ENCODE measurements around the gene ZSWIM4.
A peak's percentile ranks its signal among the peaks of the same experiment; 100 is the strongest.

DNA sequence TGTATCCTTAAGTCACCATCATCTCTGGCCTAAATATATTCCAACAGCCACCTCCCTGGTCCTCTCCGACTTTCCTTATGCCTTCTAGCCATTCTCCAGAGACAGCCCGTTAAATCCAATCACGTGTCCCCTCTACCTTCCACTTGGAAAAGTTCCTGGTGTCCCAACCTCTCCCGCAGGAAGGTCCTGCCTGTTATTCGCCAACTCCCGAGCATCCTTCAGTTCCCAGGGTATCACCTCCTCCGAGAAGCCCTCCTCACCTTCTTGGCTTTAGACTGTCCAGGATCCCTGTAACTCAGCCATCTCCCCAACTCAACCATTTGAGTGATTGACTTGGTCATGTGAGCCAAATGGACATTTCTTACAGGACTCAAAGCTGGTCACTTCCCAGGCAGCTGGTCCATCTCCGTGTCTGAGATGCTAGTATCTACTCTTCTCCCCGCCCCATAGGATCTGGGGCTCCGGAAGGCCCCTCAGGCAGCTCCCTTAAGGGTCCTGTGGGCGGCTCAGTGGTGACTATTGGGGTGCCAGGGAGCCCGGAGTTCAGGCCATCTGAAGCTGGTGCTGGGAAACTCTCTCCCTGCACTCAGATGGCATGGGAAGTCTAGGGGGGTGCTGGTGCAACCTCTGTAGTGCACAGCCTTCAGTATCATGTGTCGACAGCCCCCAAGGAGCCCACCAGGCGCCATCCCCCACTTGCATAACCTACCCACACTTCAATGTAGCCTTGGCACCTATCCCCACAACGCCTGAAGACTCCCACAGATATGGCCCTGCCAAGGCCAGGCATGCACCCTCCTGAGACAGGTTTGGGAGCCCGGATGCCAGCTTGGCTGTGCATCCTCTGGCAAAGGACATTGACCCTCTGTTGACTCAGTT is 53.8 kb downstream of the ZSWIM4 start:
- TF ChIP-seq RAD21 (IDR thresholded peaks at IDR 0.05; ENCODE audit: insufficient read depth, low read depth, low read length) (no peak), MYC (IDR thresholded peaks at IDR 0.05; ENCODE audit: insufficient read depth, insufficient read length, insufficient replicate concordance, low read length, severe bottlenecking) (no peak), RAD51 (IDR thresholded peaks at IDR 0.05) (no peak), BRCA1 (IDR thresholded peaks at IDR 0.05; ENCODE audit: low read depth, low read length) (no peak), POLR2AphosphoS5 (IDR thresholded peaks at IDR 0.05; ENCODE audit: low read length) (no peak), JUNB (IDR thresholded peaks at IDR 0.05) (no peak), PKNOX1 (IDR thresholded peaks at IDR 0.05) (peak; percentile 23; the same call in 1 of the 2 replicates), YY1 (IDR thresholded peaks at IDR 0.05; ENCODE audit: low read depth, low read length) (no peak), POLR2A (IDR thresholded peaks at IDR 0.05; ENCODE audit: low read depth, low read length) (no peak), EP300 (IDR thresholded peaks at IDR 0.05; ENCODE audit: borderline replicate concordance in 1 of 2, control insufficient read depth in 1 of 2, low read depth in 2 of 2, low read length in 2 of 2) (no peak), FOS (IDR thresholded peaks at IDR 0.05; ENCODE audit: borderline replicate concordance, extremely low read depth, insufficient read length) (no peak)
- TF ChIP-seq, protein P1, sequence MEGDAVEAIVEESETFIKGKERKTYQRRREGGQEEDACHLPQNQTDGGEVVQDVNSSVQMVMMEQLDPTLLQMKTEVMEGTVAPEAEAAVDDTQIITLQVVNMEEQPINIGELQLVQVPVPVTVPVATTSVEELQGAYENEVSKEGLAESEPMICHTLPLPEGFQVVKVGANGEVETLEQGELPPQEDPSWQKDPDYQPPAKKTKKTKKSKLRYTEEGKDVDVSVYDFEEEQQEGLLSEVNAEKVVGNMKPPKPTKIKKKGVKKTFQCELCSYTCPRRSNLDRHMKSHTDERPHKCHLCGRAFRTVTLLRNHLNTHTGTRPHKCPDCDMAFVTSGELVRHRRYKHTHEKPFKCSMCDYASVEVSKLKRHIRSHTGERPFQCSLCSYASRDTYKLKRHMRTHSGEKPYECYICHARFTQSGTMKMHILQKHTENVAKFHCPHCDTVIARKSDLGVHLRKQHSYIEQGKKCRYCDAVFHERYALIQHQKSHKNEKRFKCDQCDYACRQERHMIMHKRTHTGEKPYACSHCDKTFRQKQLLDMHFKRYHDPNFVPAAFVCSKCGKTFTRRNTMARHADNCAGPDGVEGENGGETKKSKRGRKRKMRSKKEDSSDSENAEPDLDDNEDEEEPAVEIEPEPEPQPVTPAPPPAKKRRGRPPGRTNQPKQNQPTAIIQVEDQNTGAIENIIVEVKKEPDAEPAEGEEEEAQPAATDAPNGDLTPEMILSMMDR (IDR thresholded peaks at IDR 0.05 in 2 of 3, conservative IDR thresholded peaks at IDR 0.05 in 1 of 3; ENCODE audit: control insufficient read depth in 2 of 3, extremely low read depth in 1 of 3, insufficient read depth in 1 of 3, low read depth in 3 of 3, low read length in 3 of 3), result no peak
- TF ChIP-seq, protein P2, sequence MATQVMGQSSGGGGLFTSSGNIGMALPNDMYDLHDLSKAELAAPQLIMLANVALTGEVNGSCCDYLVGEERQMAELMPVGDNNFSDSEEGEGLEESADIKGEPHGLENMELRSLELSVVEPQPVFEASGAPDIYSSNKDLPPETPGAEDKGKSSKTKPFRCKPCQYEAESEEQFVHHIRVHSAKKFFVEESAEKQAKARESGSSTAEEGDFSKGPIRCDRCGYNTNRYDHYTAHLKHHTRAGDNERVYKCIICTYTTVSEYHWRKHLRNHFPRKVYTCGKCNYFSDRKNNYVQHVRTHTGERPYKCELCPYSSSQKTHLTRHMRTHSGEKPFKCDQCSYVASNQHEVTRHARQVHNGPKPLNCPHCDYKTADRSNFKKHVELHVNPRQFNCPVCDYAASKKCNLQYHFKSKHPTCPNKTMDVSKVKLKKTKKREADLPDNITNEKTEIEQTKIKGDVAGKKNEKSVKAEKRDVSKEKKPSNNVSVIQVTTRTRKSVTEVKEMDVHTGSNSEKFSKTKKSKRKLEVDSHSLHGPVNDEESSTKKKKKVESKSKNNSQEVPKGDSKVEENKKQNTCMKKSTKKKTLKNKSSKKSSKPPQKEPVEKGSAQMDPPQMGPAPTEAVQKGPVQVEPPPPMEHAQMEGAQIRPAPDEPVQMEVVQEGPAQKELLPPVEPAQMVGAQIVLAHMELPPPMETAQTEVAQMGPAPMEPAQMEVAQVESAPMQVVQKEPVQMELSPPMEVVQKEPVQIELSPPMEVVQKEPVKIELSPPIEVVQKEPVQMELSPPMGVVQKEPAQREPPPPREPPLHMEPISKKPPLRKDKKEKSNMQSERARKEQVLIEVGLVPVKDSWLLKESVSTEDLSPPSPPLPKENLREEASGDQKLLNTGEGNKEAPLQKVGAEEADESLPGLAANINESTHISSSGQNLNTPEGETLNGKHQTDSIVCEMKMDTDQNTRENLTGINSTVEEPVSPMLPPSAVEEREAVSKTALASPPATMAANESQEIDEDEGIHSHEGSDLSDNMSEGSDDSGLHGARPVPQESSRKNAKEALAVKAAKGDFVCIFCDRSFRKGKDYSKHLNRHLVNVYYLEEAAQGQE (IDR thresholded peaks at IDR 0.05; ENCODE audit: low read depth, low read length), result no peak
- TF ChIP-seq, protein P3, sequence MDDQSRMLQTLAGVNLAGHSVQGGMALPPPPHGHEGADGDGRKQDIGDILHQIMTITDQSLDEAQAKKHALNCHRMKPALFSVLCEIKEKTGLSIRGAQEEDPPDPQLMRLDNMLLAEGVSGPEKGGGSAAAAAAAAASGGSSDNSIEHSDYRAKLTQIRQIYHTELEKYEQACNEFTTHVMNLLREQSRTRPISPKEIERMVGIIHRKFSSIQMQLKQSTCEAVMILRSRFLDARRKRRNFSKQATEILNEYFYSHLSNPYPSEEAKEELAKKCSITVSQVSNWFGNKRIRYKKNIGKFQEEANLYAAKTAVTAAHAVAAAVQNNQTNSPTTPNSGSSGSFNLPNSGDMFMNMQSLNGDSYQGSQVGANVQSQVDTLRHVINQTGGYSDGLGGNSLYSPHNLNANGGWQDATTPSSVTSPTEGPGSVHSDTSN (IDR thresholded peaks at IDR 0.05; ENCODE audit: insufficient replicate concordance, low read depth, low read length), result no peak

Data from GM12878 (cell line).